ENCODE data around the gene C11orf16. TPM values are rescaled to one million over a fixed set of nuclear protein-coding genes. Genes with fewer than 3 reads are reported as not detected.

C11orf16 gene
- total and polyA plus RNA-seq, 3 donors from 2014 or later, result 1.4 to 5.9 (median 1.7) TPM

- WGBS, 2 donors, result 54 to 64% methylated on average over 6 of the region's 6 CpGs
- H3K4me1 ChIP-seq, result peaks cover 9% of the 10 kb centered on the region
- no peaks in the 10 kb centered on the region for H3K9me3 ChIP-seq
- DNase-seq, result no peak
- H3K4me3 ChIP-seq, result no peak overlapping the region
- TF ChIP-seq CTCF (IDR thresholded peaks at IDR 0.05), result no peak
- no peak for TF ChIP-seq POLR2A (IDR thresholded peaks at IDR 0.05)
- intact Hi-C loops (cut with DNase I; ENCODE audit: low total_unique reads), result no loop called here
- H3K27ac ChIP-seq, result peak overlapping the region in 1 of 2 donors; percentile 94
- H3K27me3 ChIP-seq, result no peaks in the 10 kb centered on the region
- H3K36me3 ChIP-seq (ENCODE audit: low read depth, missing control alignments), result no peaks in the 10 kb centered on the region
Observed at GRCh38 chr11:8873741-8874405, 58.9 kb downstream of the C11orf16 start.

- 28 to 39% methylated on average over 6 of the region's 6 CpGs for WGBS, 2 donors
- H3K36me3 ChIP-seq (ENCODE audit: low read depth, missing control alignments), result no peaks in the 10 kb centered on the region
- H3K27me3 ChIP-seq, result no peaks in the 10 kb centered on the region
- intact Hi-C loops (cut with DNase I; ENCODE audit: low total_unique reads), result no loop called here
- H3K4me3 ChIP-seq, result peak overlapping the region in 1 of 2 donors; percentile 92
- H3K9me3 ChIP-seq, result no peaks in the 10 kb centered on the region
- DNase-seq, result no peak
- peak overlapping the region; percentile 93 to 94 for H3K27ac ChIP-seq
- TF ChIP-seq CTCF (IDR thresholded peaks at IDR 0.05), result no peak
- TF ChIP-seq POLR2A (IDR thresholded peaks at IDR 0.05), result no peak
- H3K4me1 ChIP-seq, result peaks cover 11% of the 10 kb centered on the region
Observed at GRCh38 chr11:8871962-8872361, 60.8 kb downstream of the C11orf16 start.

GRCh38 chr11:8871171-8871775 is 61.5 kb downstream of the C11orf16 start:
- Histone ChIP-seq H3K27me3 (no peaks in the 10 kb centered on the region), H3K4me1 (peaks cover 13% of the 10 kb centered on the region), H3K9me3 (no peaks in the 10 kb centered on the region), H3K36me3 (ENCODE audit: low read depth, missing control alignments) (no peaks in the 10 kb centered on the region), H3K27ac (peak overlapping the region; percentile 93 to 94), H3K4me3 (peak overlapping the region; percentile 91 to 92)
- no peak for TF ChIP-seq CTCF (IDR thresholded peaks at IDR 0.05)
- no peak for TF ChIP-seq POLR2A (IDR thresholded peaks at IDR 0.05)
- intact Hi-C loops (cut with DNase I; ENCODE audit: low total_unique reads), result no loop called here
- WGBS, 2 donors, result 1% methylated on average over 14 to 27 of the region's 27 CpGs
- DNase-seq, result peak; percentile 86

- Histone ChIP-seq H3K27ac (peak overlapping the region; percentile 93 to 94), H3K4me3 (peak overlapping the region; percentile 91 to 92), H3K27me3 (no peaks in the 10 kb centered on the region), H3K4me1 (peaks cover 13% of the 10 kb centered on the region), H3K36me3 (ENCODE audit: low read depth, missing control alignments) (no peaks in the 10 kb centered on the region), H3K9me3 (no peaks in the 10 kb centered on the region)
- 0 to 1% methylated on average over 2 to 53 of the region's 81 CpGs for WGBS, 2 donors
- TF ChIP-seq CTCF (IDR thresholded peaks at IDR 0.05) (no peak), POLR2A (IDR thresholded peaks at IDR 0.05) (no peak)
- peak; percentile 83 for DNase-seq
- intact Hi-C loops (cut with DNase I; ENCODE audit: low total_unique reads), result no loop called here
Observed at GRCh38 chr11:8870411-8871170, 62.2 kb downstream of the C11orf16 start.

Small RNA genes lying within 50 kb of the gene (small RNA-seq; reads per million reads assigned to genes)
- gene RF00019, result 0 reads per million in 2 donors

Other genes with a start within 250 kb of the C11orf16 start
- gene AKIP1, start 21.8 kb downstream of the C11orf16 start, total RNA-seq, result 10 to 100 TPM; 38.5 to 40.4 TPM
- 30.9 TPM for gene AKIP1, start 21.8 kb downstream of the C11orf16 start, polyA plus RNA-seq (ENCODE audit: insufficient read depth, low read depth, low replicate concordance)
- gene ASCL3, start 10.1 kb upstream of the C11orf16 start, total RNA-seq, result not detected
- gene ASCL3, start 10.1 kb upstream of the C11orf16 start, polyA plus RNA-seq (ENCODE audit: insufficient read depth, low read depth, low replicate concordance), result not detected
- gene TMEM9B, start 31.5 kb upstream of the C11orf16 start, total RNA-seq, result 10 to 100 TPM; 43.3 to 43.5 TPM
- gene TMEM9B, start 31.5 kb upstream of the C11orf16 start, polyA plus RNA-seq (ENCODE audit: insufficient read depth, low read depth, low replicate concordance), result 55.0 TPM
- gene NRIP3, start 71.1 kb upstream of the C11orf16 start, total RNA-seq, result 10 to 100 TPM; 29.4 to 55.1 TPM
- gene NRIP3, start 71.1 kb upstream of the C11orf16 start, polyA plus RNA-seq (ENCODE audit: insufficient read depth, low read depth, low replicate concordance), result 108 TPM
- 1 to 10 TPM; 3.5 to 5.0 TPM for gene SCUBE2, start 158.7 kb upstream of the C11orf16 start, total RNA-seq
- gene SCUBE2, start 158.7 kb upstream of the C11orf16 start, polyA plus RNA-seq (ENCODE audit: insufficient read depth, low read depth, low replicate concordance), result 10.5 TPM